K562 (cell line): ENCODE results near the gene SLC34A3. TPM values are rescaled to one million over a fixed set of nuclear protein-coding genes. Genes with fewer than 3 reads are reported as not detected.

Source experiments
- ATF2 ChIP-seq: sonication (generic); formaldehyde crosslinking; IDR thresholded peaks from 2 replicates; pipeline ENCODE4 v1.8.1; 2022; ENCODE audit warnings: missing genetic modification reagents
- BRF2 ChIP-seq: IDR thresholded peaks from 3 replicates; pipeline ENCODE4 v1.6.1; 2011; ENCODE audit warnings: borderline replicate concordance, mild to moderate bottlenecking; ENCODE audit not compliant: insufficient read length, insufficient read depth
- CTCF ChIP-seq, 3 experiments: IDR thresholded peaks in 2 of 3; conservative IDR thresholded peaks in 1 of 3; 2 replicates each; pipeline ENCODE4 v1.5.1; 2011 to 2012; ENCODE audit warnings: low read length in 3 of 3, mild to moderate bottlenecking in 3 of 3, control low read depth in 2 of 3, improper control_type of control experiment in 1 of 3, inconsistent platforms in 1 of 3, low read depth in 1 of 3, mixed read lengths in 1 of 3, moderate library complexity in 1 of 3; ENCODE audit not compliant: insufficient read depth in 2 of 3
- GTF2F1 ChIP-seq: IDR thresholded peaks from 2 replicates; pipeline ENCODE4 v1.6.1; 2011; ENCODE audit warnings: low read depth, low read length, improper control_type of control experiment
- HES1 ChIP-seq: fragments of 450-650 bp; IDR thresholded peaks from 2 replicates; pipeline ENCODE4 v1.6.1; 2016; ENCODE audit warnings: low read depth, mild to moderate bottlenecking, moderate library complexity
- HIVEP1 ChIP-seq: fragments of 250-450 bp; sonication (Bioruptor Pico); IDR thresholded peaks from 2 replicates; pipeline ENCODE4 v1.4.0; 2020; ENCODE audit warnings: mild to moderate bottlenecking
- HMG20A ChIP-seq: fragments of 450-650 bp; formaldehyde crosslinking; conservative IDR thresholded peaks from 2 replicates; pipeline ENCODE4 v1.4.0; 2020; ENCODE audit warnings: mild to moderate bottlenecking, mixed read lengths
- HMG20B ChIP-seq: fragments of 250-450 bp; sonication (Bioruptor Pico); IDR thresholded peaks from 2 replicates; pipeline ENCODE4 v1.5.0; 2021; ENCODE audit warnings: mild to moderate bottlenecking
- NFATC3 ChIP-seq: fragments of 450-650 bp; IDR thresholded peaks from 2 replicates; pipeline ENCODE4 v1.6.1; 2017; ENCODE audit warnings: mild to moderate bottlenecking
- NFYB ChIP-seq: IDR thresholded peaks from 2 replicates; pipeline ENCODE4 v1.6.1; 2011; ENCODE audit warnings: mild to moderate bottlenecking, moderate library complexity; ENCODE audit not compliant: insufficient read length; ENCODE audit errors: extremely low read depth
- RBM22 ChIP-seq: fragments of 200-400 bp; formaldehyde crosslinking; IDR thresholded peaks from 2 replicates; pipeline ENCODE4 v1.6.1; 2018; ENCODE audit warnings: low read length, low read depth; ENCODE audit not compliant: poor library complexity, severe bottlenecking
- RBM25 ChIP-seq: fragments of 200-400 bp; formaldehyde crosslinking; IDR thresholded peaks from 2 replicates; pipeline ENCODE4 v1.6.1; 2018; ENCODE audit warnings: low read length, low read depth, moderate library complexity; ENCODE audit not compliant: severe bottlenecking
- SMARCE1 ChIP-seq: fragments of 450-650 bp; IDR thresholded peaks from 2 replicates; pipeline ENCODE4 v1.7.1; 2016; ENCODE audit warnings: mild to moderate bottlenecking
- ZBTB2 ChIP-seq: fragments of 450-650 bp; IDR thresholded peaks from 2 replicates; pipeline ENCODE4 v1.6.1; 2016; ENCODE audit warnings: antibody characterized with exemption
- ZNF224 ChIP-seq: sonication (generic); formaldehyde crosslinking; IDR thresholded peaks from 2 replicates; pipeline ENCODE4 v1.8.0; 2022; ENCODE audit warnings: mild to moderate bottlenecking, missing genetic modification reagents
- ZNF395 ChIP-seq: fragments of 200-800 bp; sonication (Bioruptor generic); IDR thresholded peaks from 2 replicates; pipeline ENCODE4 v1.6.1; 2017; ENCODE audit warnings: missing genetic modification characterization, missing compliant biosample characterization
- ZNF764 ChIP-seq: fragments of 250-450 bp; sonication (Bioruptor Pico); IDR thresholded peaks from 2 replicates; pipeline ENCODE4 v1.4.0; 2020; ENCODE audit warnings: low read depth, mild to moderate bottlenecking, moderate library complexity
- ZSCAN32 ChIP-seq: fragments of 450-650 bp; formaldehyde crosslinking; IDR thresholded peaks from 2 replicates; pipeline ENCODE4 v1.4.0; 2020; ENCODE audit warnings: mild to moderate bottlenecking, moderate library complexity
- polyA plus RNA-seq, 8 experiments: library from polyadenylated mRNA; depleted of rRNA in 4 of 8; stranded (reverse) in 5 of 8; unstranded in 3 of 8; fragments of >200 nt; fragmentation: Nextera tagmentation in 2 of 8; fragmentation: Illumina TruSeq in 1 of 8; extraction: Ambion mirVana in 2 of 8; extraction: Trizol in 1 of 8; gene quantifications; 2 replicates each; pipeline versions ENCODE4 v1.2.1 to v1.2.3, GENCODE V29; 2011 to 2014; ENCODE audit warnings: inconsistent platforms in 1 of 8, missing spikeins in 1 of 8
- total RNA-seq, 7 experiments: library from RNA; depleted of rRNA in 6 of 7; stranded (reverse); fragments of >200 nt in 6 of 7; fragmentation: Illumina TruSeq in 2 of 7; extraction: Trizol in 2 of 7; gene quantifications; 2 replicates each; pipeline versions ENCODE4 v1.2.1 to v1.2.3, GENCODE V29; 2011 to 2021; ENCODE audit warnings: low replicate concordance in 1 of 7

The SLC34A3 gene
- total and polyA plus RNA-seq, 9 of the 15 experiments (the other 6 are each of a cell fraction or from before 2014, with no cell fraction given) = not detected

- TF ChIP-seq SMARCE1 = no peak
- TF ChIP-seq RBM22 = no peak
- no peak for TF ChIP-seq BRF2
- TF ChIP-seq ZNF764 (CRISPR knock-in tag) = no peak
- peak; percentile 59 to 91 (median 83) for TF ChIP-seq CTCF (IDR thresholded peaks at IDR 0.05 in 2 of 3, conservative IDR thresholded peaks at IDR 0.05 in 1 of 3; ENCODE audit: insufficient read depth in 2 of 3, low read depth in 1 of 3, low read length in 3 of 3)
- TF ChIP-seq HMG20B (CRISPR knock-in tag) = no peak
- no peak for TF ChIP-seq ZNF224 (CRISPR knock-in tag)
- TF ChIP-seq RBM25 = no peak
- no peak for TF ChIP-seq HES1
- TF ChIP-seq ZNF395 (CRISPR knock-in tag) = 0 out of 2 replicates have a peak, but pooled peaks have one; percentile 51
- no peak for TF ChIP-seq HIVEP1 (CRISPR knock-in tag)
- no peak for TF ChIP-seq ZSCAN32 (CRISPR knock-in tag)
- TF ChIP-seq ZBTB2 = peak; percentile 79
- TF ChIP-seq GTF2F1 = no peak
- no peak for TF ChIP-seq NFYB
- TF ChIP-seq HMG20A (CRISPR knock-in tag) = no peak
- no peak for TF ChIP-seq NFATC3
- TF ChIP-seq ATF2 = 0 out of 2 replicates have a peak, but pooled peaks have one; percentile 62
Measured at GRCh38 chr9:137188490-137189296, 42.0 kb upstream of the SLC34A3 start, which contains the start of the genes ANAPC2 and SSNA1 (continued).
